GM12801 (cell line): ENCODE measurements around the gene GNG4.

Source experiments
- CTCF ChIP-seq: IDR thresholded peaks from one replicate; pipeline ENCODE4 v1.5.1; 2011; ENCODE audit warnings: control low read depth; ENCODE audit not compliant: insufficient read length; ENCODE audit errors: extremely low read depth

The GNG4 gene

GRCh38 chr1:235597867-235598553 lies 51.6 kb downstream of the GNG4 start:
- no peak for TF ChIP-seq CTCF

GRCh38 chr1:235595079-235595478 lies 54.5 kb downstream of the GNG4 start:
- no peak for TF ChIP-seq CTCF

- TF ChIP-seq CTCF = no peak
These were observed 60.6 kb downstream of the GNG4 start for GRCh38 chr1:235588916-235589515.

- TF ChIP-seq CTCF = no peak
These were observed 61.4 kb downstream of the GNG4 start for GRCh38 chr1:235588156-235588555.

GRCh38 chr1:235586992-235587391 lies 62.6 kb downstream of the GNG4 start:
- no peak for TF ChIP-seq CTCF

GRCh38 chr1:235586413-235586812 lies 63.2 kb downstream of the GNG4 start:
- TF ChIP-seq CTCF = no peak

- TF ChIP-seq CTCF = no peak
These were observed 64.6 kb downstream of the GNG4 start for GRCh38 chr1:235584973-235585372.
